ENCODE data around the gene MALRD1.
"Not testable (repeated sequence)": the region's sequence is repeated elsewhere in the genome, so short reads cannot be mapped to it uniquely, and the experiment has no call there.

MALRD1 gene

GRCh38 chr10:19713800-19714525, 665.4 kb downstream of the MALRD1 start:
- TF ChIP-seq GATA1 (IDR thresholded peaks at IDR 0.05; ENCODE audit: low read depth, low read length) = no peak
- no peak for TF ChIP-seq POLR2A (IDR thresholded peaks at IDR 0.05; ENCODE audit: low read length)
- no peak for DNase-seq

- no peak for TF ChIP-seq GATA1 (IDR thresholded peaks at IDR 0.05; ENCODE audit: low read depth, low read length)
- TF ChIP-seq POLR2A (IDR thresholded peaks at IDR 0.05; ENCODE audit: low read length) = no peak
- DNase-seq = no peak
These were observed 670.7 kb downstream of the MALRD1 start for GRCh38 chr10:19719284-19719683.

- TF ChIP-seq POLR2A (IDR thresholded peaks at IDR 0.05; ENCODE audit: low read length) (no peak), GATA1 (IDR thresholded peaks at IDR 0.05; ENCODE audit: low read depth, low read length) (no peak)
These were observed 675.7 kb downstream of the MALRD1 start for GRCh38 chr10:19724287-19724686.

GRCh38 chr10:19728376-19728775, 679.8 kb downstream of the MALRD1 start:
- no peak for DNase-seq
- TF ChIP-seq POLR2A (IDR thresholded peaks at IDR 0.05; ENCODE audit: low read length) (no peak), GATA1 (IDR thresholded peaks at IDR 0.05; ENCODE audit: low read depth, low read length) (no peak)

More at GRCh38 chr10:19724287-19724686, 675.7 kb downstream of the MALRD1 start:
- DNase-seq = no peak

GRCh38 chr10:19728964-19729363, 680.4 kb downstream of the MALRD1 start:
- TF ChIP-seq POLR2A (IDR thresholded peaks at IDR 0.05; ENCODE audit: low read length) = no peak
- TF ChIP-seq GATA1 (IDR thresholded peaks at IDR 0.05; ENCODE audit: low read depth, low read length) = no peak
- DNase-seq = no peak

- DNase-seq = no peak
- TF ChIP-seq POLR2A (IDR thresholded peaks at IDR 0.05; ENCODE audit: low read length) = no peak
- no peak for TF ChIP-seq GATA1 (IDR thresholded peaks at IDR 0.05; ENCODE audit: low read depth, low read length)
These were observed 681.7 kb downstream of the MALRD1 start for GRCh38 chr10:19730167-19730906.

- no peak for DNase-seq
- TF ChIP-seq POLR2A (IDR thresholded peaks at IDR 0.05; ENCODE audit: low read length) (no peak), GATA1 (IDR thresholded peaks at IDR 0.05; ENCODE audit: low read depth, low read length) (no peak)
These were observed 682.3 kb downstream of the MALRD1 start for GRCh38 chr10:19730907-19731217.

GRCh38 chr10:19731560-19731959, 683.0 kb downstream of the MALRD1 start:
- DNase-seq = no peak
- TF ChIP-seq POLR2A (IDR thresholded peaks at IDR 0.05; ENCODE audit: low read length) (no peak), GATA1 (IDR thresholded peaks at IDR 0.05; ENCODE audit: low read depth, low read length) (no peak)

- no peak for TF ChIP-seq POLR2A (IDR thresholded peaks at IDR 0.05; ENCODE audit: low read length)
- no peak for DNase-seq
These were observed 689.8 kb downstream of the MALRD1 start for GRCh38 chr10:19738440-19738839.

GRCh38 chr10:19739232-19739631, 690.6 kb downstream of the MALRD1 start:
- DNase-seq = not testable (repeated sequence)

- not testable (repeated sequence) for DNase-seq
These were observed 693.5 kb downstream of the MALRD1 start for GRCh38 chr10:19742144-19742543.

- no peak for DNase-seq
- TF ChIP-seq GATA1 (IDR thresholded peaks at IDR 0.05; ENCODE audit: low read depth, low read length) = no peak
These were observed 697.1 kb downstream of the MALRD1 start for GRCh38 chr10:19745672-19746071.

- DNase-seq = no peak
- no peak for TF ChIP-seq GATA1 (IDR thresholded peaks at IDR 0.05; ENCODE audit: low read depth, low read length)
- no peak for TF ChIP-seq POLR2A (IDR thresholded peaks at IDR 0.05; ENCODE audit: low read length)
These were observed 700.7 kb downstream of the MALRD1 start for GRCh38 chr10:19749185-19749729.

GRCh38 chr10:19750972-19751371, 702.4 kb downstream of the MALRD1 start:
- no peak for TF ChIP-seq POLR2A (IDR thresholded peaks at IDR 0.05; ENCODE audit: low read length)
- no peak for TF ChIP-seq GATA1 (IDR thresholded peaks at IDR 0.05; ENCODE audit: low read depth, low read length)

GRCh38 chr10:19756919-19757318, 708.3 kb downstream of the MALRD1 start:
- TF ChIP-seq GATA1 (IDR thresholded peaks at IDR 0.05; ENCODE audit: low read depth, low read length) (no peak), POLR2A (IDR thresholded peaks at IDR 0.05; ENCODE audit: low read length) (no peak)
- no peak for DNase-seq

More at GRCh38 chr10:19750972-19751371, 702.4 kb downstream of the MALRD1 start:
- DNase-seq = no peak

Data from erythroblast (primary cell).